Putamen (tissue), 1 donor: ENCODE results near the gene CTCFL.

ENCODE experiments used
- DNase-seq: peaks from one replicate; pipeline ENCODE4 v3.0.0-alpha.2; 2016; ENCODE audit warnings: low spot score

The CTCFL gene

GRCh38 chr20:57559658-57560553, 35.0 kb upstream of the CTCFL start:
- DNase-seq: no peak

- DNase-seq: no peak
Measured at GRCh38 chr20:57559289-57559634, 34.3 kb upstream of the CTCFL start.

- DNase-seq: no peak
Measured at GRCh38 chr20:57558614-57559288, 33.8 kb upstream of the CTCFL start.

- DNase-seq: no peak
Measured at GRCh38 chr20:57557926-57558613, 33.1 kb upstream of the CTCFL start.

GRCh38 chr20:57556980-57557274, 32.0 kb upstream of the CTCFL start:
- no peak for DNase-seq

- DNase-seq: no peak
Measured at GRCh38 chr20:57555457-57556184, 30.7 kb upstream of the CTCFL start.

- DNase-seq: no peak
Measured at GRCh38 chr20:57553376-57554018, 28.6 kb upstream of the CTCFL start.

GRCh38 chr20:57552471-57552870, 27.5 kb upstream of the CTCFL start:
- DNase-seq: no peak

- DNase-seq: no peak
Measured at GRCh38 chr20:57548177-57549058, 23.5 kb upstream of the CTCFL start.

GRCh38 chr20:57546956-57547649, 22.2 kb upstream of the CTCFL start:
- no peak for DNase-seq

- no peak for DNase-seq
Measured at GRCh38 chr20:57545927-57546662, 21.2 kb upstream of the CTCFL start.

- peak; percentile 7 for DNase-seq
Measured at GRCh38 chr20:57544838-57545564, 20.1 kb upstream of the CTCFL start.

- no peak for DNase-seq
Measured at GRCh38 chr20:57543754-57544153, 18.8 kb upstream of the CTCFL start.

- no peak for DNase-seq
Measured at GRCh38 chr20:57540890-57541580, 16.1 kb upstream of the CTCFL start.

GRCh38 chr20:57539889-57540288, 14.9 kb upstream of the CTCFL start:
- no peak for DNase-seq

- no peak for DNase-seq
Measured at GRCh38 chr20:57537822-57538221, 12.9 kb upstream of the CTCFL start.

GRCh38 chr20:57536771-57537724, 12.1 kb upstream of the CTCFL start:
- no peak for DNase-seq
